Neural cell (in vitro differentiated cells): ENCODE measurements around the gene EYA3. TPM values are rescaled to one million over a fixed set of nuclear protein-coding genes. Genes with fewer than 3 reads are reported as not detected.

Source experiments
- H2AFZ ChIP-seq: fragments of 200-600, 300-800 bp; sonication (generic), shearing (Covaris generic); 2 replicates; pipeline ENCODE4 v1.6.0; 2014; ENCODE audit warnings: low read depth, mild to moderate bottlenecking, antibody characterized with exemption, low read length, moderate library complexity
- H3F3A ChIP-seq: fragments of 200-600 bp; shearing (Covaris generic); 2 replicates; pipeline ENCODE4 v1.6.1; 2016; ENCODE audit warnings: mild to moderate bottlenecking, moderate library complexity, mixed read lengths, antibody characterized with exemption, low read length; ENCODE audit not compliant: insufficient read depth, poor library complexity, severe bottlenecking
- H3K27ac ChIP-seq: fragments of 200-600, 300-800 bp; sonication (generic), shearing (Covaris generic); 2 replicates; pipeline ENCODE4 v1.5.1; 2014; ENCODE audit warnings: mild to moderate bottlenecking, low read length, moderate library complexity
- H3K27me3 ChIP-seq: fragments of 300-800, 200-600 bp; sonication (generic), shearing (Covaris generic); 2 replicates; pipeline ENCODE4 v1.6.0; 2014; ENCODE audit warnings: mild to moderate bottlenecking, low read depth, low read length, moderate library complexity; ENCODE audit not compliant: insufficient read depth
- H3K36me3 ChIP-seq: fragments of 300-800, 200-600 bp; sonication (generic), shearing (Covaris generic); 2 replicates; pipeline ENCODE4 v1.5.1; 2014; ENCODE audit warnings: mild to moderate bottlenecking, antibody characterized with exemption, low read length, moderate library complexity; ENCODE audit not compliant: insufficient read depth
- H3K4me2 ChIP-seq: fragments of 300-800, 200-600 bp; sonication (generic), shearing (Covaris generic); 2 replicates; pipeline ENCODE4 v1.6.0; 2014; ENCODE audit warnings: mild to moderate bottlenecking, low read length
- H3K4me3 ChIP-seq: fragments of 300-800, 200-600 bp; sonication (generic), shearing (Covaris generic); 2 replicates; pipeline ENCODE4 v1.5.1; 2014; ENCODE audit warnings: mild to moderate bottlenecking, low read length, moderate library complexity
- H3K79me2 ChIP-seq: fragments of 200-600 bp; shearing (Covaris generic); replicated peaks from 2 replicates; pipeline ENCODE4 v1.6.0; 2014; ENCODE audit warnings: mild to moderate bottlenecking, low read length, moderate library complexity; ENCODE audit not compliant: insufficient read depth
- H3K9ac ChIP-seq: fragments of 300-800, 200-600 bp; sonication (generic), shearing (Covaris generic); 2 replicates; pipeline ENCODE4 v1.6.1; 2016; ENCODE audit warnings: mild to moderate bottlenecking, low read length, mixed read lengths
- H3K9me2 ChIP-seq: fragments of 200-600 bp; shearing (Covaris generic); 2 replicates; pipeline ENCODE4 v1.6.1; 2016; ENCODE audit warnings: mild to moderate bottlenecking, low read length, mixed read lengths; ENCODE audit not compliant: insufficient read depth
- H3K9me3 ChIP-seq: fragments of 200-600, 300-800 bp; sonication (generic), shearing (Covaris generic); 2 replicates; pipeline ENCODE4 v1.6.1; 2016; ENCODE audit warnings: mild to moderate bottlenecking, mixed run types, low read length, moderate library complexity, mixed read lengths
- H4K20me1 ChIP-seq: fragments of 200-600 bp; shearing (Covaris generic); 2 replicates; pipeline ENCODE4 v1.6.1; 2016; ENCODE audit warnings: mild to moderate bottlenecking, mixed run types; ENCODE audit not compliant: insufficient read depth
- CTCF ChIP-seq: fragments of 450-650 bp; IDR thresholded peaks from 2 replicates; pipeline ENCODE4 v1.5.1; 2014; ENCODE audit warnings: antibody characterized with exemption, mild to moderate bottlenecking, moderate library complexity; ENCODE audit not compliant: poor library complexity, severe bottlenecking
- EP300 ChIP-seq: fragments of 450-650 bp; conservative IDR thresholded peaks from 2 replicates; pipeline ENCODE4 v1.6.1; 2014; ENCODE audit warnings: antibody characterized with exemption, mild to moderate bottlenecking, moderate library complexity; ENCODE audit not compliant: poor library complexity, severe bottlenecking
- EZH2 ChIP-seq: fragments of 200-600, 300-800 bp; shearing (Covaris generic), sonication (generic); IDR thresholded peaks from 2 replicates; pipeline ENCODE4 v1.6.1; 2014; ENCODE audit warnings: antibody characterized with exemption, low read length, borderline replicate concordance, mild to moderate bottlenecking; ENCODE audit not compliant: insufficient read depth, poor library complexity, severe bottlenecking
- MXI1 ChIP-seq: fragments of 450-650 bp; conservative IDR thresholded peaks from 2 replicates; pipeline ENCODE4 v1.6.1; 2014; ENCODE audit warnings: antibody characterized with exemption, mild to moderate bottlenecking; ENCODE audit not compliant: poor library complexity, severe bottlenecking
- POLR2AphosphoS5 ChIP-seq: IDR thresholded peaks from 2 replicates; pipeline ENCODE4 v1.6.1; 2012
- RAD21 ChIP-seq: fragments of 450-650 bp; conservative IDR thresholded peaks from 2 replicates; pipeline ENCODE4 v1.6.1; 2014; ENCODE audit warnings: antibody characterized with exemption, mild to moderate bottlenecking, moderate library complexity
- REST ChIP-seq: IDR thresholded peaks from 2 replicates; pipeline ENCODE4 v1.6.1; 2012; ENCODE audit warnings: borderline replicate concordance
- SMC3 ChIP-seq: fragments of 450-650 bp; conservative IDR thresholded peaks from 2 replicates; pipeline ENCODE4 v1.6.1; 2014; ENCODE audit warnings: antibody characterized with exemption, mild to moderate bottlenecking, moderate library complexity; ENCODE audit not compliant: poor library complexity
- TAF1 ChIP-seq: IDR thresholded peaks from 2 replicates; pipeline ENCODE4 v1.6.1; 2012; ENCODE audit warnings: low read depth
- polyA plus RNA-seq: library from polyadenylated mRNA; depleted of rRNA; stranded (reverse); fragments of >200 nt; gene quantifications from 2 replicates; pipeline ENCODE4 v1.2.3, GENCODE V29; 2014

EYA3 gene
- polyA plus RNA-seq, 1 donor from 2014 or later: 11.2 TPM

GRCh38 chr1:27938488-27938887, 149.9 kb downstream of the EYA3 start:
- Histone ChIP-seq H3K79me2 (no peaks in the 10 kb centered on the region), H3K36me3 (no peaks in the 10 kb centered on the region), H3F3A (no peaks in the 10 kb centered on the region), H3K4me3 (no peak overlapping the region), H3K4me2 (no peak overlapping the region), H2AFZ (no peak overlapping the region), H3K27me3 (peaks cover 10% of the 10 kb centered on the region), H4K20me1 (no peaks in the 10 kb centered on the region), H3K9me2 (no peaks in the 10 kb centered on the region), H3K9ac (no peak overlapping the region), H3K9me3 (no peaks in the 10 kb centered on the region), H3K27ac (no peak overlapping the region)
- TF ChIP-seq RAD21 (no peak), REST (no peak), CTCF (no peak), MXI1 (no peak), EP300 (no peak), EZH2 (no peak), TAF1 (no peak), SMC3 (no peak), POLR2AphosphoS5 (no peak)

- Histone ChIP-seq H3K4me2 (no peak overlapping the region), H3K36me3 (no peaks in the 10 kb centered on the region), H3K9me3 (no peaks in the 10 kb centered on the region), H2AFZ (no peak overlapping the region), H3K4me3 (no peak overlapping the region), H4K20me1 (no peaks in the 10 kb centered on the region), H3F3A (no peaks in the 10 kb centered on the region), H3K9me2 (no peaks in the 10 kb centered on the region), H3K27ac (no peak overlapping the region), H3K9ac (no peak overlapping the region), H3K79me2 (no peaks in the 10 kb centered on the region), H3K27me3 (peaks cover 10% of the 10 kb centered on the region)
- TF ChIP-seq SMC3: no peak
- TF ChIP-seq MXI1: no peak
- no peak for TF ChIP-seq POLR2AphosphoS5
- no peak for TF ChIP-seq TAF1
- TF ChIP-seq EP300: no peak
- no peak for TF ChIP-seq EZH2
- TF ChIP-seq RAD21: no peak
- no peak for TF ChIP-seq REST
- no peak for TF ChIP-seq CTCF
Observed at GRCh38 chr1:27937524-27937836, 150.9 kb downstream of the EYA3 start.
